HG03135 (cell line): ENCODE measurements around the gene UBAC2.

Experiments used
- ATAC-seq: cut with Tn5 transposase; IDR thresholded peaks from one replicate; pipeline ENCODE4 v1.9.1; 2021; ENCODE audit warnings: mild to moderate bottlenecking, moderate library complexity; ENCODE audit not compliant: unreplicated experiment

The UBAC2 gene

GRCh38 chr13:99266827-99267226 is 66.2 kb downstream of the UBAC2 start:
- ATAC-seq = no peak

GRCh38 chr13:99267927-99268326 is 67.3 kb downstream of the UBAC2 start:
- ATAC-seq = no peak

- no peak for ATAC-seq
These were observed 68.2 kb downstream of the UBAC2 start for GRCh38 chr13:99268822-99269221.

- ATAC-seq = peak; percentile 71
These were observed 69.1 kb downstream of the UBAC2 start for GRCh38 chr13:99269627-99270241.

- ATAC-seq = no peak
These were observed 69.9 kb downstream of the UBAC2 start for GRCh38 chr13:99270518-99270917.

GRCh38 chr13:99271249-99271648 is 70.6 kb downstream of the UBAC2 start:
- ATAC-seq = no peak

- ATAC-seq = no peak
These were observed 71.8 kb downstream of the UBAC2 start for GRCh38 chr13:99272481-99272880.

GRCh38 chr13:99273128-99273527 is 72.5 kb downstream of the UBAC2 start:
- ATAC-seq = no peak

- no peak for ATAC-seq
These were observed 74.4 kb downstream of the UBAC2 start for GRCh38 chr13:99275093-99275469.

- ATAC-seq = no peak
These were observed 76.1 kb downstream of the UBAC2 start for GRCh38 chr13:99276706-99277105.

GRCh38 chr13:99277629-99278028 is 77.0 kb downstream of the UBAC2 start:
- ATAC-seq = no peak

- no peak for ATAC-seq
These were observed 77.5 kb downstream of the UBAC2 start for GRCh38 chr13:99278200-99278599.

GRCh38 chr13:99278843-99279242 is 78.2 kb downstream of the UBAC2 start:
- no peak for ATAC-seq

GRCh38 chr13:99279637-99280036 is 79.0 kb downstream of the UBAC2 start:
- no peak for ATAC-seq

- no peak for ATAC-seq
These were observed 79.5 kb downstream of the UBAC2 start for GRCh38 chr13:99280166-99280565.

GRCh38 chr13:99281811-99282263 is 81.2 kb downstream of the UBAC2 start:
- ATAC-seq = peak; percentile 58

- ATAC-seq = peak; percentile 60
These were observed 81.9 kb downstream of the UBAC2 start for GRCh38 chr13:99282264-99283231.

- ATAC-seq = no peak
These were observed 85.0 kb downstream of the UBAC2 start for GRCh38 chr13:99285432-99286182.

GRCh38 chr13:99287551-99287950 is 86.9 kb downstream of the UBAC2 start:
- ATAC-seq = peak; percentile 4

- ATAC-seq = peak; percentile 85
These were observed 87.4 kb downstream of the UBAC2 start for GRCh38 chr13:99288089-99288488.

GRCh38 chr13:99289271-99289670 is 88.6 kb downstream of the UBAC2 start:
- ATAC-seq = no peak
